ENCODE data around the gene DHCR7.

DNA sequence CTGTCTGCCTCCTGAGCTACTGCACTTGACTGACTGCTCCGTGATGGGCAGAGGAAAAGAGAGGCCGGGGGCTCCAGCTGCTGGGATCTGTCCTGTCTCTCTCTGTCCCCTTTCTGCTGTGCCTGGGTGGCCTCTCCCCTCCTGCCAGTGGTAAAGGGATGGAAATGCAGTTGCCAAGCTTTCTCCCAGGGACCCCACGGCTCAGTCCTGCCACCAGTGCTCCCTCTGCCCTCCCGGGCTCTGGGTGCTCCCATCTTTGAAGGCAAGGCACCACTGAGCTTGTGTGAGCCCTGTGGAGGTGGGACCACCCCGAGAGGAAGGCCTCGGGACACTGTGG lies 36.8 kb upstream of the DHCR7 start:
- no peak for TF ChIP-seq YY1 (IDR thresholded peaks at IDR 0.05; ENCODE audit: insufficient read depth, insufficient read length)
- TF ChIP-seq ZNF274 (IDR thresholded peaks at IDR 0.05; ENCODE audit: low read depth, low read length): no peak
- TF ChIP-seq SUZ12 (IDR thresholded peaks at IDR 0.05; ENCODE audit: extremely low read depth, insufficient read depth, insufficient read length): no peak
